Neural cell (in vitro differentiated cells): Measurements from ENCODE around the gene RBM42. TPM values are rescaled to one million over a fixed set of nuclear protein-coding genes. Genes with fewer than 3 reads are reported as not detected.

Experiments
- H2AFZ ChIP-seq: fragments of 200-600, 300-800 bp; sonication (generic), shearing (Covaris generic); 2 replicates; pipeline ENCODE4 v1.6.0; 2014; ENCODE audit warnings: low read depth, mild to moderate bottlenecking, antibody characterized with exemption, low read length, moderate library complexity
- H3F3A ChIP-seq: fragments of 200-600 bp; shearing (Covaris generic); 2 replicates; pipeline ENCODE4 v1.6.1; 2016; ENCODE audit warnings: mild to moderate bottlenecking, moderate library complexity, mixed read lengths, antibody characterized with exemption, low read length; ENCODE audit not compliant: insufficient read depth, poor library complexity, severe bottlenecking
- H3K27ac ChIP-seq: fragments of 200-600, 300-800 bp; sonication (generic), shearing (Covaris generic); 2 replicates; pipeline ENCODE4 v1.5.1; 2014; ENCODE audit warnings: mild to moderate bottlenecking, low read length, moderate library complexity
- H3K27me3 ChIP-seq: fragments of 300-800, 200-600 bp; sonication (generic), shearing (Covaris generic); 2 replicates; pipeline ENCODE4 v1.6.0; 2014; ENCODE audit warnings: mild to moderate bottlenecking, low read depth, low read length, moderate library complexity; ENCODE audit not compliant: insufficient read depth
- H3K36me3 ChIP-seq: fragments of 300-800, 200-600 bp; sonication (generic), shearing (Covaris generic); 2 replicates; pipeline ENCODE4 v1.5.1; 2014; ENCODE audit warnings: mild to moderate bottlenecking, antibody characterized with exemption, low read length, moderate library complexity; ENCODE audit not compliant: insufficient read depth
- H3K4me2 ChIP-seq: fragments of 300-800, 200-600 bp; sonication (generic), shearing (Covaris generic); 2 replicates; pipeline ENCODE4 v1.6.0; 2014; ENCODE audit warnings: mild to moderate bottlenecking, low read length
- H3K4me3 ChIP-seq: fragments of 300-800, 200-600 bp; sonication (generic), shearing (Covaris generic); 2 replicates; pipeline ENCODE4 v1.5.1; 2014; ENCODE audit warnings: mild to moderate bottlenecking, low read length, moderate library complexity
- H3K79me2 ChIP-seq: fragments of 200-600 bp; shearing (Covaris generic); replicated peaks from 2 replicates; pipeline ENCODE4 v1.6.0; 2014; ENCODE audit warnings: mild to moderate bottlenecking, low read length, moderate library complexity; ENCODE audit not compliant: insufficient read depth
- H3K9ac ChIP-seq: fragments of 300-800, 200-600 bp; sonication (generic), shearing (Covaris generic); 2 replicates; pipeline ENCODE4 v1.6.1; 2016; ENCODE audit warnings: mild to moderate bottlenecking, low read length, mixed read lengths
- H3K9me2 ChIP-seq: fragments of 200-600 bp; shearing (Covaris generic); 2 replicates; pipeline ENCODE4 v1.6.1; 2016; ENCODE audit warnings: mild to moderate bottlenecking, low read length, mixed read lengths; ENCODE audit not compliant: insufficient read depth
- H3K9me3 ChIP-seq: fragments of 200-600, 300-800 bp; sonication (generic), shearing (Covaris generic); 2 replicates; pipeline ENCODE4 v1.6.1; 2016; ENCODE audit warnings: mild to moderate bottlenecking, mixed run types, low read length, moderate library complexity, mixed read lengths
- H4K20me1 ChIP-seq: fragments of 200-600 bp; shearing (Covaris generic); 2 replicates; pipeline ENCODE4 v1.6.1; 2016; ENCODE audit warnings: mild to moderate bottlenecking, mixed run types; ENCODE audit not compliant: insufficient read depth
- EP300 ChIP-seq: fragments of 450-650 bp; conservative IDR thresholded peaks from 2 replicates; pipeline ENCODE4 v1.6.1; 2014; ENCODE audit warnings: antibody characterized with exemption, mild to moderate bottlenecking, moderate library complexity; ENCODE audit not compliant: poor library complexity, severe bottlenecking
- EZH2 ChIP-seq: fragments of 200-600, 300-800 bp; shearing (Covaris generic), sonication (generic); IDR thresholded peaks from 2 replicates; pipeline ENCODE4 v1.6.1; 2014; ENCODE audit warnings: antibody characterized with exemption, low read length, borderline replicate concordance, mild to moderate bottlenecking; ENCODE audit not compliant: insufficient read depth, poor library complexity, severe bottlenecking
- MXI1 ChIP-seq: fragments of 450-650 bp; conservative IDR thresholded peaks from 2 replicates; pipeline ENCODE4 v1.6.1; 2014; ENCODE audit warnings: antibody characterized with exemption, mild to moderate bottlenecking; ENCODE audit not compliant: poor library complexity, severe bottlenecking
- POLR2AphosphoS5 ChIP-seq: IDR thresholded peaks from 2 replicates; pipeline ENCODE4 v1.6.1; 2012
- RAD21 ChIP-seq: fragments of 450-650 bp; conservative IDR thresholded peaks from 2 replicates; pipeline ENCODE4 v1.6.1; 2014; ENCODE audit warnings: antibody characterized with exemption, mild to moderate bottlenecking, moderate library complexity
- SMC3 ChIP-seq: fragments of 450-650 bp; conservative IDR thresholded peaks from 2 replicates; pipeline ENCODE4 v1.6.1; 2014; ENCODE audit warnings: antibody characterized with exemption, mild to moderate bottlenecking, moderate library complexity; ENCODE audit not compliant: poor library complexity
- TAF1 ChIP-seq: IDR thresholded peaks from 2 replicates; pipeline ENCODE4 v1.6.1; 2012; ENCODE audit warnings: low read depth
- polyA minus RNA-seq: library from RNA; depleted of rRNA, polyadenylated mRNA; stranded (reverse); fragments of >200 nt; gene quantifications from 2 replicates; pipeline ENCODE4 v1.2.3, GENCODE V29; 2014
- polyA plus RNA-seq: library from polyadenylated mRNA; depleted of rRNA; stranded (reverse); fragments of >200 nt; gene quantifications from 2 replicates; pipeline ENCODE4 v1.2.3, GENCODE V29; 2014
- TF ChIP-seq, protein P1 (sequence below): IDR thresholded peaks from 2 replicates; pipeline ENCODE4 v1.6.1; 2012; ENCODE audit warnings: borderline replicate concordance
- TF ChIP-seq, protein P2 (sequence below): fragments of 450-650 bp; IDR thresholded peaks from 2 replicates; pipeline ENCODE4 v1.5.1; 2014; ENCODE audit warnings: antibody characterized with exemption, mild to moderate bottlenecking, moderate library complexity; ENCODE audit not compliant: poor library complexity, severe bottlenecking

RBM42 gene, protein sequence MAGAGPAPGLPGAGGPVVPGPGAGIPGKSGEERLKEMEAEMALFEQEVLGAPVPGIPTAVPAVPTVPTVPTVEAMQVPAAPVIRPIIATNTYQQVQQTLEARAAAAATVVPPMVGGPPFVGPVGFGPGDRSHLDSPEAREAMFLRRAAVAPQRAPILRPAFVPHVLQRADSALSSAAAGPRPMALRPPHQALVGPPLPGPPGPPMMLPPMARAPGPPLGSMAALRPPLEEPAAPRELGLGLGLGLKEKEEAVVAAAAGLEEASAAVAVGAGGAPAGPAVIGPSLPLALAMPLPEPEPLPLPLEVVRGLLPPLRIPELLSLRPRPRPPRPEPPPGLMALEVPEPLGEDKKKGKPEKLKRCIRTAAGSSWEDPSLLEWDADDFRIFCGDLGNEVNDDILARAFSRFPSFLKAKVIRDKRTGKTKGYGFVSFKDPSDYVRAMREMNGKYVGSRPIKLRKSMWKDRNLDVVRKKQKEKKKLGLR
- polyA plus RNA-seq: 58.5 and 73.5 TPM in 2 replicates
- 40.4 and 52.6 TPM in 2 replicates for polyA minus RNA-seq

DNA sequence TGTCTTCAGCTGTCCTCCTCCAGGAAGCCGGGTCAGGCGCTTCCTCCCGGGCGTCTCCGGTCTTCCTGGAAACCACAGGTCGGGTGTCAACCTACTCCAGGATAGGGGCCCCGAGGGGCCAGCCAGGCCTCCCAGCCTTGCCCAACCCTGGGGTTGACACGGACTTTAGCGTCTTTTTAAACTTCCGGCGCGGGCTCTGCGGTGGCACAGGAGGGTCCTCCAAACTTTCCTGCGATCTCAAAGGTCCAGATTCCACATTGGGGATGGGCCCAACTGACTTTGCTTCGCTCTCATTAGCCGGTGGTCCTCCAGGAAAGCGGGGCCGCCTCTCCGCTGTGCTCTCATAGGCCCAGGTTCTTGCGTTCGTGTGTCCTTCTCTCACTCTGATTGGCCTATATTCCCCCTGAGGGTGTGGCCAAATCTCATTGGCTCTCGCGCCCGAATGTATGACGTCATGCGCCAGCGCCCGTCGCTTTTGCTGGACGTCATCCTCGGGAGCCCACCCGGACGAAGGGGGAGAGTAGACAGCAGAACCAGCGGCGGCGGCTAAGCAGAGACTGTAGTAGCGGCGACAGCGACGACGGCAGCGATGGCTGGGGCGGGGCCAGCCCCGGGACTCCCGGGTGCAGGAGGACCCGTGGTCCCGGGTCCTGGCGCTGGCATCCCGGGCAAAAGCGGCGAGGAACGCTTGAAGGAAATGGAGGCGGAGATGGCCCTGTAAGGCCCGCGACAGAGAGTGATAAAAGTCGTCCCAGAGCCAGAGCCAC, at the start of gene RBM42:
TSS of gene RBM42 (plus strand) at position 472 of the 767 bp plus-strand sequence. CDS start at position 590, 118 bp downstream.
- peak within 1 kb of the TSS; percentile 98 for H3K4me3 ChIP-seq
- H4K20me1 ChIP-seq: no peaks in the 10 kb centered on the region
- no peaks in the 10 kb centered on the region for H3K36me3 ChIP-seq
- H3F3A ChIP-seq: no peaks in the 10 kb centered on the region
- no peaks in the 10 kb centered on the region for H3K27me3 ChIP-seq
- peak within 1 kb of the TSS; percentile 77 for H3K27ac ChIP-seq
- TF ChIP-seq SMC3: peak; percentile 52
- peak; percentile 88 for TF ChIP-seq POLR2AphosphoS5
- peak; percentile 70 for TF ChIP-seq MXI1
- peak; percentile 65 for TF ChIP-seq EP300
- TF ChIP-seq EZH2: no peak
- TF ChIP-seq, protein P1, sequence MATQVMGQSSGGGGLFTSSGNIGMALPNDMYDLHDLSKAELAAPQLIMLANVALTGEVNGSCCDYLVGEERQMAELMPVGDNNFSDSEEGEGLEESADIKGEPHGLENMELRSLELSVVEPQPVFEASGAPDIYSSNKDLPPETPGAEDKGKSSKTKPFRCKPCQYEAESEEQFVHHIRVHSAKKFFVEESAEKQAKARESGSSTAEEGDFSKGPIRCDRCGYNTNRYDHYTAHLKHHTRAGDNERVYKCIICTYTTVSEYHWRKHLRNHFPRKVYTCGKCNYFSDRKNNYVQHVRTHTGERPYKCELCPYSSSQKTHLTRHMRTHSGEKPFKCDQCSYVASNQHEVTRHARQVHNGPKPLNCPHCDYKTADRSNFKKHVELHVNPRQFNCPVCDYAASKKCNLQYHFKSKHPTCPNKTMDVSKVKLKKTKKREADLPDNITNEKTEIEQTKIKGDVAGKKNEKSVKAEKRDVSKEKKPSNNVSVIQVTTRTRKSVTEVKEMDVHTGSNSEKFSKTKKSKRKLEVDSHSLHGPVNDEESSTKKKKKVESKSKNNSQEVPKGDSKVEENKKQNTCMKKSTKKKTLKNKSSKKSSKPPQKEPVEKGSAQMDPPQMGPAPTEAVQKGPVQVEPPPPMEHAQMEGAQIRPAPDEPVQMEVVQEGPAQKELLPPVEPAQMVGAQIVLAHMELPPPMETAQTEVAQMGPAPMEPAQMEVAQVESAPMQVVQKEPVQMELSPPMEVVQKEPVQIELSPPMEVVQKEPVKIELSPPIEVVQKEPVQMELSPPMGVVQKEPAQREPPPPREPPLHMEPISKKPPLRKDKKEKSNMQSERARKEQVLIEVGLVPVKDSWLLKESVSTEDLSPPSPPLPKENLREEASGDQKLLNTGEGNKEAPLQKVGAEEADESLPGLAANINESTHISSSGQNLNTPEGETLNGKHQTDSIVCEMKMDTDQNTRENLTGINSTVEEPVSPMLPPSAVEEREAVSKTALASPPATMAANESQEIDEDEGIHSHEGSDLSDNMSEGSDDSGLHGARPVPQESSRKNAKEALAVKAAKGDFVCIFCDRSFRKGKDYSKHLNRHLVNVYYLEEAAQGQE: no peak
- TF ChIP-seq, protein P2, sequence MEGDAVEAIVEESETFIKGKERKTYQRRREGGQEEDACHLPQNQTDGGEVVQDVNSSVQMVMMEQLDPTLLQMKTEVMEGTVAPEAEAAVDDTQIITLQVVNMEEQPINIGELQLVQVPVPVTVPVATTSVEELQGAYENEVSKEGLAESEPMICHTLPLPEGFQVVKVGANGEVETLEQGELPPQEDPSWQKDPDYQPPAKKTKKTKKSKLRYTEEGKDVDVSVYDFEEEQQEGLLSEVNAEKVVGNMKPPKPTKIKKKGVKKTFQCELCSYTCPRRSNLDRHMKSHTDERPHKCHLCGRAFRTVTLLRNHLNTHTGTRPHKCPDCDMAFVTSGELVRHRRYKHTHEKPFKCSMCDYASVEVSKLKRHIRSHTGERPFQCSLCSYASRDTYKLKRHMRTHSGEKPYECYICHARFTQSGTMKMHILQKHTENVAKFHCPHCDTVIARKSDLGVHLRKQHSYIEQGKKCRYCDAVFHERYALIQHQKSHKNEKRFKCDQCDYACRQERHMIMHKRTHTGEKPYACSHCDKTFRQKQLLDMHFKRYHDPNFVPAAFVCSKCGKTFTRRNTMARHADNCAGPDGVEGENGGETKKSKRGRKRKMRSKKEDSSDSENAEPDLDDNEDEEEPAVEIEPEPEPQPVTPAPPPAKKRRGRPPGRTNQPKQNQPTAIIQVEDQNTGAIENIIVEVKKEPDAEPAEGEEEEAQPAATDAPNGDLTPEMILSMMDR: peak; percentile 33
- TF ChIP-seq TAF1: no peak
- TF ChIP-seq RAD21: peak; percentile 35
- H3K9me2 ChIP-seq: no peaks in the 10 kb centered on the region
- H3K79me2 ChIP-seq: peaks cover 8% of the 10 kb centered on the region
- H3K9me3 ChIP-seq: no peaks in the 10 kb centered on the region
- peak within 1 kb of the TSS; percentile 78 for H2AFZ ChIP-seq
- H3K4me2 ChIP-seq: peak within 1 kb of the TSS; percentile 98
- peak within 1 kb of the TSS; percentile 92 for H3K9ac ChIP-seq

- Histone ChIP-seq H3K79me2 (no peaks in the 10 kb centered on the region), H3K4me2 (no peak overlapping the region), H3K9ac (no peak overlapping the region), H4K20me1 (no peaks in the 10 kb centered on the region), H3K27me3 (no peaks in the 10 kb centered on the region), H3K36me3 (no peaks in the 10 kb centered on the region), H3K9me2 (no peaks in the 10 kb centered on the region), H3K9me3 (no peaks in the 10 kb centered on the region), H3K27ac (no peak overlapping the region), H3K4me3 (no peak overlapping the region), H2AFZ (no peak overlapping the region), H3F3A (no peaks in the 10 kb centered on the region)
- TF ChIP-seq, protein P1: no peak
- no peak for TF ChIP-seq RAD21
- TF ChIP-seq POLR2AphosphoS5: no peak
- TF ChIP-seq SMC3: no peak
- no peak for TF ChIP-seq MXI1
- no peak for TF ChIP-seq TAF1
- TF ChIP-seq, protein P2: no peak
- TF ChIP-seq EP300: no peak
- TF ChIP-seq EZH2: no peak
Measured at GRCh38 chr19:35582760-35583159, 46.1 kb upstream of the RBM42 start.
